GM18861 (cell line): Measurements from ENCODE around the gene ADGRD2.
"Not testable (repeated sequence)": the region's sequence is repeated elsewhere in the genome, so short reads cannot be mapped to it uniquely, and the experiment has no call there.

Source experiments
- ATAC-seq: cut with Tn5 transposase; IDR thresholded peaks from one replicate; pipeline ENCODE4 v1.9.1; 2021; ENCODE audit not compliant: unreplicated experiment

ADGRD2 gene

DNA sequence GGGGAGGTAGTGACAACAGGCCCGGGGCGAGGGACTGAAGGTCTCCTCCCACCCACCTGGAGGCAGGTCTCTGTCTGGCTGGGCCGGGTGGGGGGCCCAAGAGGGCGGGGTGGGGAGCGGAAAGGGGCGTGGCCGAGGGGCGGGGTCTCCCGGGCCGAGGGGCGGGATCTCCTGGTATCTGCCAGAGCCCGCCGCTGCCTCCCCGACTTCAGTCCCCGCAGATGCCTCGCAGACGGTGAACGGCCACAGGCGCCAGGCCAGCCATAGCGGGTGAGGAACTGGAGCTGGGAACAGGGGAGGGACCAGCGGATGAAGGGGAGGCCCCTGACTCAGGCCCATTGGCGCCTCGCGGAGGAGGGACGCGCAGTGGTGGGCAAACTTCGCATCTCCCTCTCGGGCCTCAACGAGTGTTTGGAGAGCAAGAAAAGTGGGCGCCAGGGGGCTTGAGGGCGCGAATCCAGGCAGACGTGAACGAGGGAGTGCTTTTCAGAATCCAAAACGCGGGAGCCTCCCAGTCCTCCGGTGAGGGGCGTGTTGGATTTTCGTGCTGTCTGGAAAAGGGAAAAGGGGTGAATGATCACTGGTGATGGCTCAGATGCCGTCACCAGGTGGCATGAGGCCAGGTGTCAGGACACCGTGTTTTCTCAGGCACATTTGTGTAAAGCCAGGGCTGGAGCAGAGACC is at the start of gene ADGRD2:
ADGRD2 (plus strand) TSS at position 211 of the 684 bp plus-strand sequence. CDS start 1,216 bp downstream, outside the sequence.
- no peak for ATAC-seq

DNA sequence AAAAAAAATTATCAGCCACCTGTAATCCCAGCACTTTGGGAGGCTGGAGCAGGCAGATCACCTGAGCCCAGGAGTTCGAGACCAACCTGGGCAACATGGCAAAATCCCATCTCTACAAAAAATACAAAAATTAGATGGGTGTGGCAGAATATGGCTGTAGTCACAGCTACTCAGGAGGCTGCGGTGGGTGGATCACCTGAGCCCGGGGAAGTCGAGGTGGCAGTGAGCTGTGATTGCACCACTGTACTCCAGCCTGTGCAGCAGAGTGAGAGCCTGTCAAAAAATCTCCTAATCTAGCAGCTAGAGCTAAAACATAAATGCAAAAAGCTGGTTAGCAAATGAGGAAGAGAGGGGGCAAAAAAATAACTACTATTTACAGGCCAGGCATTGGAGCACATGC is 47.0 kb upstream of the ADGRD2 start:
- ATAC-seq = no peak

DNA sequence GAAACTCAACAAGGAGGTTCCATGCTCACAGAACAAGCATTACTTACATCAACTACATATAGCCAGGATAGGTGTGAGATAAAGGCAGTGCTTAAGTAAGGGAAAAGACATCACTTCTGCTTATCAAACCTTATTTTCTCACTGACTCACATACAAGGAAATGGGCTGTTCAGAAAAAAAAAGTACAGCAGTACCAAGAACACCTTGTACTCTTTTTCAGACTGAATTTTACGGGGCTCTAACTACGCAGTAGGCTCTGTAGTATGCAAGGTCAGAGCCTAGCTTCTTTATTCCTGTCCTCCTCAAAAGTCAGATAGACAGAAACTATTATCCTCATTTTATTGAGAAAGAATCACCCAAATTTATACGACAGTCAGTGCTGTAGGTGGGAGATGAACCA is 40.8 kb upstream of the ADGRD2 start:
- no peak for ATAC-seq

- ATAC-seq = no peak
These were observed 39.8 kb upstream of the ADGRD2 start for GRCh38 chr9:124410321-124410913.

- no peak for ATAC-seq
These were observed 38.6 kb upstream of the ADGRD2 start for GRCh38 chr9:124411514-124412227.

DNA sequence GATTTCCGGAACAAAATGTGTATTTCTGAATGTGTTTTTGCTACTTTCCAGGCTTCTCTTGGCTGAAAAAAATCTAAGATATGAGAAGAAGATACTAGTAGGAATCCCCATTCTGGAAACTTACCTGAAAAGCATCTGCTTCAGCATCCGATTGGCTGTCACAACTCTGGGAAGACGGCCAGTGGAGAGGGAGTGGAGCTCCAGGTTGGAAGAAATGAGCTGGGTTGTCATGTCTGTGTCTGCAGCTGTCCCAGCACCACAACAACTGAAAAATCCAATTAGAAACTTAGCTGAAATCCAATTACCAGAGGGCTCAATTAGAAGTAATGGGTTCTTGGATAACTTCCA is 38.0 kb upstream of the ADGRD2 start:
- no peak for ATAC-seq

DNA sequence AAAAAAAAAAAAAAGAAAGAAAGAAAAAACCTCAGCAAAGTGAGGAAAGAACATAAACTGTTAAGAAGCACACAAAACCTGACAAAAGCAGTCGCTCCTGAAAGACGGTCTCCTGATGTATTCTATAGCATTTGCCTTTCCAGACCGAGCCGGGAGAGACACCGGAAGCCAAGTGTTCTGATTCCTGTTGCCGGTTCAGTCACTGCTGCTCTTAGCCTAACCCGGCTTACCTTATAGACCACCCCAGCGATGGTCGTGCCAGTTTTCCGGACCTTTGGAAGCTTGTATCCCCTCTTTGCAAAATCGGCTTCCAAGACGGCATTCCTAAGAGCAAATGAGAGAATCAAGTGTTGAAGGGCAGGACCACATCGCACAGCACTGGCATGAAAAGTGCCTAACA is 35.6 kb upstream of the ADGRD2 start:
- no peak for ATAC-seq

DNA sequence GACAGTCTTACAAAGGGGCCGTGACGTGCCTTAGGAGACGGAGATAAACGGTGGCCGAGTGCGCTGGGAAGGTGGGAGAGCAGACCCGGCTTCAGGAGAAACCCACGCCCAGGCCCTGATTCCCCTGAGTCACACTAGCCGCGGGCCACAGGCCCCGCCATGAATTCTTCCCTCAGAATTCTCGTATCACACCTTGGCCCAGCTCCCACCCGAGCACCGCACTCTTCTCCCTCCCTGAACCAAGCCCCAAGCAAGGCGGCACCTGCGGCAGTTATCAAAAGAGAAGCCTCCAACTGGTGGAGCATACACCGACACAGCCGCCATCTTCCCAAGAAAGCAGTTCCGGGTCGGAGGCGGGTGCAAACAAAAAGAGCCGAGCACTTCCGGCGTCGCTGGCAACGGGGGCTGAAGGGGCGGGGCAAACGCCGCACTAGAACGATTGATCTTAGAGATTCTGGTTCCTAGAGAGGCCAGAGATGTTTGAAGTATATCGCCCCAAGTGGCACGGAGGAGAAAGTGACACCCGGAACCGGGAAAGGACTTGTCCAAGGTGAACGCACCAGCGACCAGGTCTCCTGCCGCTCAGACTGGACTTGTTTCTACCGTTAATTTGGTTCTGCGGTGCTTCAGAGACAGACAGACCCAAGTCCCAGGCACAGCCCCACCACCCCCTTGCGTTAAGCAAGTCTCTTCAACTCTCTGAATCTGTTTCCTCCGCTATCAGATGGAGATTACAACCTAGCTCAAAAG is 35.0 kb upstream of the ADGRD2 start, which contains the start of gene PSMB7:
PSMB7 (minus strand) TSS at position 341 of the 750 bp plus-strand sequence; CDS start at position 324, 17 bp downstream.
- peak; percentile 85 for ATAC-seq

DNA sequence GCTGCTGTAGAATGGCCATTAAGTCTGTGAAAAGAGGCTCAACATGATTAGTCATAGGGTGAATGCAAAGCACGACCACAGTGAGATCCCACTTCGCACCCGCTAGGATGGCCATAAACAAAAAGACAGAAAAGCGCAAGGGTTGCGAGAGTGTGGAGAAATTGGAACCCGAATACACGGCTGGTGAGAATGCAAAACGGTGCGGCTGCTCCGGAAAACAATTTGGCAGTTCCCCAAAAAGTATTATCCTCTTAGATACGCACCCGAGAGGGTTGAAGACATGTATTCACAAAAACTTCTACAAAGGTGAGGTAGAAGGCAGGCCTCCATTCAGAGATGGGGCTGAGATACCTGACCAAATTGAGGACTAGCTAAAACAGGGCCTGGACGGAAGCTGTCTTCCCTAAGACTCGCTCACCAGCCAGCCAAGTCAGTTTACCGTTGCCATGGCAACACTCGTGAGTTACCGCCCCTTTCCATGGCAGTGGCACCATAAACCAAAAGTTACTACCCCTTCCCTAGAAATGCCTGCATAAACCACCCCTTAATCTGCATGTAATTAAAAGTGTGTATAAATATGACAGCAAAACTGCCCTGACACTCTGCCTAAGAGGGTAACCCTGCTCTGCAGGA is 34.3 kb upstream of the ADGRD2 start:
- no peak for ATAC-seq

DNA sequence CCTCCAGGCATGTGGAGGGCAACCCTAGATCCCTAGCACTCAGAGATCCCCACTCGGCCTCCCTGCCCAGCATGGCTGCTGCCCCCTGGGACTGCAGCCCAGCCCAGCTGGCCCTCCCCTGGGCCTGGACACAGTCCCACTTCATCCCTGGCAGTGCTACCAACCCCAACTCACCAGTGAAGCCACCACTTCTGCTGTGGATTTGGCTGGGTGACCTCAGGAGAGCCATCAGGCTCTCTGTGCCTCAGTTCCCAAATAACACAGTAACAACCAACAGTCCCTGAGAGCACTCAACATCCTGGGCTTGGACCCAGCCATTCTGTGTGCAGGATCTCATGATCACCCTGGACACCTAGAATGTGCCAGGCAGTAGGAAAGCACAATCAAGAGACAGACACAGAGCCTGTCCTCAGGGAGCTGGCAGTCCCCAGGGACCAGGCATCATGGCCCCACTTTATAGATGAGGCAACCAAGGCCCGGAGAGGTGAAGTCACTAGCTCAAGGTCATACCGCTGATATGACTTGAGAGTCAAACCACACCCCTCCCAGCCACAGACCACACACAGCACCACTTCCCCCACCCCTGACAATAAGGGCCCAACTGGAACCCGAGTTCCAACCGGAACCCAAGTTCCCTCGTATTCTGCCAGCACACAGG is 30.3 kb upstream of the ADGRD2 start:
- ATAC-seq = no peak

DNA sequence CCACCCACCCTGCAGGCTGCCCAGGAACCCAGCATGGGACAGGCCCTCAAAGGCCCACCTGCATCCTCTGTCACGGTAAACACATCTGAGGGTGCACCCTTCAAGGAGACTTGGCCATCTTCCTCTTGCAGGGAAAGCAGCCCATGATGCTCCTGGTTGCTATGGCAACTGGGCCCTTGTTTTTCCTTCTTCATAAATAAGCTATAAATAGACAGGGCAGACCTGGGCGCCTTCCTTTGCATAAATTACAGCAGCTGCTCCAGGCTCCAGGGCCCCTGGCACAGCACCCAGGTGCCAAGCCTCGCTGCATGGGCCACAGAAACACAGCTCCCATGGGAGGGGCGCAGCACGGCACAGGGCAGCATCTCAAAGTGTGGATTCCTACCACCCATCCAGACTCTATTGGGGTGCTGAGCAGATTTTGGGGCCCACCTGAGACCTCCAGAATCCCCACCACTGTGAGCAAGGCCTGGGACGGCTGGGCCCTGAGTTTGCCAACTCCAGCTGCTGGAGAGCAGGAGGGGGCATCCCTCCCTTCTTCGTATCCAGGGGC is 29.2 kb upstream of the ADGRD2 start:
- ATAC-seq = no peak

DNA sequence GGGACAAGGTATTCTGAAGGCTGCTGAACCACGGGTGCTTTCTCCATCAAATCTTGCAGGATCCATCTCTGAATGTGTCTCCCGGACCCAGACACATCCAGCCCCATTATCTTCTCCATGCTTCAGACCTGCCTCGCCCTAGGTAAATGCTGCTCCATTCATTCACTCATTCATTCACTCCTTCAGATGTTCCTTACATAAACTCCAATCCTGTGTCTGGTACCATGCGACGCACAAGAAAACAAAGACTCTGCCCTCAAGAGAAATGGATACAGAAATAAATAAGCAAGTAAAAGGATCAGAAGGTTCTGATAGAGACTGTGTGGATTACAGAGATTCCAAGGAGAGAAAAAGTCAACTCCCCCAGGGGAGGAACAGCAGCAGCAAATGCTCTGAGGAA is 27.1 kb upstream of the ADGRD2 start:
- ATAC-seq = no peak

- ATAC-seq = no peak
These were observed 26.7 kb upstream of the ADGRD2 start for GRCh38 chr9:124423591-124423990.

- not testable (repeated sequence) for ATAC-seq
These were observed 24.5 kb upstream of the ADGRD2 start for GRCh38 chr9:124425733-124426132.

DNA sequence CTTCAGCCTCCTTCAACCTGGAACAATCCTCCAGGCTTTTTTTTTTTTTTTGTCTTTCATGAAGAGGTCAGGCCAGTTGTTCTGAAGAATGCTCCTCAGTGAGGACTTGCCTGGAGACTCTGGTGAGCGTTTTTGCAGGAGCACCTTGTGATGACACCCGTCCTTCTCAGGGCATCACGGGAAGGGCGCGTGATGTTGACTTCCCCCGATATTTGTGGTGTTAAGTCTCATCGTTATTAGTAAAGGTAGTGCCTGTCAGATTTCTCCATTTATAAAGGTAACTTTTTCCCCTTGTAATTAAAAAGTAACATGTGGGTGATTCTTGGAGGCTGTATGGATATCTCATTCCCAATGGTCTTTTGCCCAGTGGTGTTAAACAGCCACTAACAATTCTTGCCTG is 23.9 kb upstream of the ADGRD2 start:
- ATAC-seq = no peak

GRCh38 chr9:124427281-124427680 is 23.0 kb upstream of the ADGRD2 start:
- ATAC-seq = no peak

DNA sequence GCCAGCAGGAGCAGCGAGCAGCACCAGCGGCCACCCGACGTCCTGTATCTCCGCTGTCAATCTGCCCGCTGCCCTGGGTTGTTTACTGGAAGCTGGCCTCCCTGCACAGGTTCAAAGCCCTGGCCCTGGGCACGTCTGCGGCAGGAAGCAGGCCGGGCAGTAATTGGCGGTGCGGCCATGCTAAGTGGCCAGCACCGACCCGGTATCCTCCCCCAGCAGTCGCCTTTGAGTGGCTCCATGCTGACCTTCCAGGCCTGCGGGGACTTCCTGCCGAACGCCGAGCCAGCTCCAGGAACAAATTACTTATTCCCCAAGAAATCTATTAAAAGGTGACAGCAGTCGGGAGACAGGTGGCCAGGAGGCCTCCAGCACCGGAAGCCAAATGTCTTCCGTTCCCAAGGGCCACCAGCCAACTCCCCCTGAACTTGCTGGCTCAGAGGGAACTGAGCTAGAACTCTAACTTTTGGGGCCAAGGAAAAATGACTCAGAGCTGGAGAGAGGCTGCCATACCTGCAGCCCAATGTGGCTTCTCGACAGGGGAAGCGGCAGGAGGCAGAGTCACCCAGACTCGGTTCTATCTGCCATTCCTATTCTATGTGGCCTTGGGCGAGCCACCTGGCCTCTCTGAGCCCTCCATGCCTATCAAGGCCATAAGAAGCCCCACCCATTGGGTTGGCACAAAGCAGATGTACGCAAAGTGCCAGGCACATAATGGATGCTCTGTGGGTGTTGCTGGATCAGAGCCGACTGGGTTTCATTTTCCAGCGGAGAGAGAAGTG is 21.3 kb upstream of the ADGRD2 start:
- no peak for ATAC-seq

DNA sequence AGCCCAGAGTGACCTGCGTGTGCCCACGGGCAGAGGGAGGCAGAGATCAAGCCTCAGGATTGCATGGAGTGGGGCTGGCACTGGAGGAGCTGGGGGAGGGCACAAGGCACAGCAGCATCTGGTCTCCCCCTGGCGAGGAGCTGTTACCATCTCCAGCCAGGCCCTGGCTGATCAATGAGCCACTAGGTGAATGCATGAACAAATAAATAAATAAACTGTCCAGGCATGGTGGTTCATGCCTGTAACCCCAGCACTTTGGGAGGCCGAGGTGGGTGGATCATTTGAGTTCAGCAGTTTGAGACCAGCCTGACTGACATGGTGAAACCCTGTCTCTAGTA is 20.8 kb upstream of the ADGRD2 start:
- ATAC-seq = no peak

DNA sequence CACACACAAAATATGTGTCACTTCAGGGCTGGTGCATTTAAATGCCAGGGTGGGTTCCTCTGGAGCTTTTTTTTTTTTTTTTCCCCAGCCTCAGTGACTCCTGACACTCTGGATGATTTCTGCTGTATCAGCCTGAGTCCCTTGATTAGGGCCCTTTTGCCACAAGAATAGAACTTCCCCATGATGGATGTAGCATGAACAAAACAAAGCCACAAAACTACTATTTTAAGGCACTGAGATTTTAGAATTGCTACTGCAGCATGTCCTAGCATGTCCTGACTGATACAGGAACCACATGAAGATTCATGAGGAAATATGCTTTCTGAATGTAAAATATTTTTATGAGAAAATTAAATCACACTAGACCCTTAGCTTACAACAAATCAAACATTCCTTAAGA is 13.9 kb upstream of the ADGRD2 start:
- no peak for ATAC-seq

- no peak for ATAC-seq
These were observed 13.2 kb upstream of the ADGRD2 start for GRCh38 chr9:124437086-124437485.
